HUES48 (cell line): Measurements from ENCODE around the gene NCAPH2.

ENCODE experiments used
- H3K27ac ChIP-seq: one replicate; pipeline ENCODE4 v1.7.0; 2013; ENCODE audit warnings: low read depth, low read length, inconsistent platforms
- H3K27me3 ChIP-seq: 2 replicates; pipeline ENCODE4 v1.6.1; 2013; ENCODE audit warnings: mild to moderate bottlenecking, low read length; ENCODE audit not compliant: control insufficient read depth, insufficient read depth
- H3K36me3 ChIP-seq: 2 replicates; pipeline ENCODE4 v1.6.1; 2013; ENCODE audit warnings: low read length; ENCODE audit not compliant: control insufficient read depth, insufficient read depth
- H3K4me1 ChIP-seq: 2 replicates; pipeline ENCODE4 v1.6.1; 2013; ENCODE audit warnings: mild to moderate bottlenecking, low read length; ENCODE audit not compliant: control insufficient read depth, insufficient read depth
- H3K4me3 ChIP-seq: 2 replicates; pipeline ENCODE4 v1.5.1; 2013; ENCODE audit warnings: mild to moderate bottlenecking, low read depth, low read length
- H3K9ac ChIP-seq: 2 replicates; pipeline ENCODE4 v1.6.1; 2013; ENCODE audit warnings: mild to moderate bottlenecking, low read depth, low read length, moderate library complexity
- H3K9me3 ChIP-seq: 2 replicates; pipeline ENCODE4 v1.6.1; 2013; ENCODE audit warnings: low read length; ENCODE audit not compliant: control insufficient read depth, insufficient read depth

The NCAPH2 gene

GRCh38 chr22:50500452-50500851 lies 7.6 kb upstream of the NCAPH2 start:
- H3K27me3 ChIP-seq = no peaks in the 10 kb centered on the region
- peaks cover 9% of the 10 kb centered on the region for H3K36me3 ChIP-seq
- no peak overlapping the region for H3K27ac ChIP-seq
- no peaks in the 10 kb centered on the region for H3K9me3 ChIP-seq
- peaks cover 5% of the 10 kb centered on the region; the same call in 1 of the 2 replicates for H3K4me1 ChIP-seq
- H3K9ac ChIP-seq = no peak overlapping the region
- no peak overlapping the region for H3K4me3 ChIP-seq

GRCh38 chr22:50502096-50502495 lies 5.9 kb upstream of the NCAPH2 start:
- Histone ChIP-seq H3K4me1 (peaks cover 5% of the 10 kb centered on the region; the same call in 1 of the 2 replicates), H3K9ac (no peak overlapping the region), H3K4me3 (no peak overlapping the region), H3K27me3 (no peaks in the 10 kb centered on the region), H3K9me3 (no peaks in the 10 kb centered on the region), H3K27ac (no peak overlapping the region), H3K36me3 (peaks cover 16% of the 10 kb centered on the region)

DNA sequence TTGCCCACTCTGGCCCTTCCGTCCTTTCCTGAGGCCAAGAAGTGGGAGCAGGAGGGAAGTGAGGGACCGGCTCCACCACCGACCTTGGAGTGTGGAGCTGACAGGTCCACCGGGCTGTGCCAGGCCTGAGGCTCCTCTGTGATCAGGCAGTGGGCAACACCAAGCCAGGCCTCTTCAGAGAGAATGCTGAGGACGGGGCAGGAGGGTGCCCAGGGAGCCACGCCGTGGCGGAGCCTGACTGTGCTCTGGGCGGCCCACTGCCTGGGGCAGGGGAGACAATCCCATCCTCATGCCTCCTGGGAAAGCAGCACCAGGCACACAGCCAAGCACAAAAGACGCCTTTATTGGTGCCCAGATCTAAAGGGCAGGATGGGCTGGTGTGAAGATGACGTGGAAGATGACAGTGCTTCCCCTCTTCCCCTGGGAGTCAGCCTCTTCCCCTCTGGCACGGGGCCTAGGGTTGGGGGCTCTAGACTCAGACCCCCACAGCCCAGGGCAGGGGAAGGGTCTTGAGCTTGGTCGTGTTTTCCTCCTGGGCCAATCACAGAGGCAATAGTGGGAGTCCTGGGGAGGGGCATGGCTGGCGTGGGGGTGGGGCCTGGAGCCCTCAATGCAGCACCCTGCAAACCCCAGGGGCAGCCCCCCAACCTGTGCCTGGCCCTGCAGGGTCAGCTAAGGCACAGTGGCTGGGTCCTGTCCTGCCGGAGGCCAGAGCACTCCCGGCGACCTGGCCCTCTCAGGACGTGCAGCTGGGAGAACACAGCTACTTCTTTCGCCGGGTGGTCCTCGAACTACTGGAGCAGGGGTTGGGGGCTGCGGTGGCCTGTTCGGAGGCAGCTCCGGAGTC lies 5.2 kb upstream of the NCAPH2 start:
- Histone ChIP-seq H3K4me1 (peaks cover 5% of the 10 kb centered on the region; the same call in 1 of the 2 replicates), H3K9me3 (no peaks in the 10 kb centered on the region), H3K27me3 (no peaks in the 10 kb centered on the region), H3K27ac (no peak overlapping the region), H3K36me3 (peaks cover 16% of the 10 kb centered on the region), H3K4me3 (no peak overlapping the region), H3K9ac (no peak overlapping the region)

GRCh38 chr22:50503475-50504145 lies 4.4 kb upstream of the NCAPH2 start:
- Histone ChIP-seq H3K27me3 (no peaks in the 10 kb centered on the region), H3K4me1 (0 out of 2 replicates have a peak, but pooled peaks cover 3% of the 10 kb centered on the region), H3K4me3 (no peak overlapping the region), H3K9me3 (no peaks in the 10 kb centered on the region), H3K9ac (no peak overlapping the region), H3K36me3 (peaks cover 16% of the 10 kb centered on the region), H3K27ac (no peak overlapping the region)

GRCh38 chr22:50504369-50505211 lies 3.4 kb upstream of the NCAPH2 start:
- Histone ChIP-seq H3K9me3 (no peaks in the 10 kb centered on the region), H3K27ac (no peak overlapping the region), H3K9ac (no peak overlapping the region), H3K4me1 (peaks cover 5% of the 10 kb centered on the region; the same call in 1 of the 2 replicates), H3K36me3 (peaks cover 16% of the 10 kb centered on the region), H3K27me3 (no peaks in the 10 kb centered on the region), H3K4me3 (no peak overlapping the region)

DNA sequence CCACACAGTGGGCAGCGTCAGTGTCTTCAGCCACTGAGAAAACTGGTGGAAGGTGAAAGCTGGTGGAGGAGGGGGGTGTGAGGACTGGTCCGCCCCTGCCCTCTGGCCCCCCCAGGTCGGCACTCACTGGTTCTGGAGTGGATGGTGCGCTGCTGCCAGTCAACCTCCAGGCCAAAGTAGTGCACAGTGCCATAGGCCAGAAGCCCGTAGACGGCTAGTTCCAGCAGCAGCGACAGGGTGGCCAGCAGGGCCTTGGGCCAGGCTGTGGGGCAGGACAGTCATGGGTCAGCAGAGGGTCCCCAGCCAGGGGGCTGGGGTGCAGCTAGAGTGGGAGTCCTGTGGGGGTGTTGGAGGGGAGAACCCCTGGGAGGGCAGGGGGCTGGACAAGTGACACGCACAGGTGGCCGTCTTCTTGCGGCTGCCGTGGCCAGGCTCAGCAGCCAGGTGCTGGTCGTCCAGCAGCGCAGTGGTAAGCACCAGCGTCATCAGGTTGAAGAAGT lies 2.7 kb upstream of the NCAPH2 start:
- Histone ChIP-seq H3K27me3 (no peaks in the 10 kb centered on the region), H3K27ac (no peak overlapping the region), H3K36me3 (peaks cover 16% of the 10 kb centered on the region), H3K4me3 (no peak overlapping the region), H3K9me3 (no peaks in the 10 kb centered on the region), H3K4me1 (peaks cover 5% of the 10 kb centered on the region; the same call in 1 of the 2 replicates), H3K9ac (no peak overlapping the region)

DNA sequence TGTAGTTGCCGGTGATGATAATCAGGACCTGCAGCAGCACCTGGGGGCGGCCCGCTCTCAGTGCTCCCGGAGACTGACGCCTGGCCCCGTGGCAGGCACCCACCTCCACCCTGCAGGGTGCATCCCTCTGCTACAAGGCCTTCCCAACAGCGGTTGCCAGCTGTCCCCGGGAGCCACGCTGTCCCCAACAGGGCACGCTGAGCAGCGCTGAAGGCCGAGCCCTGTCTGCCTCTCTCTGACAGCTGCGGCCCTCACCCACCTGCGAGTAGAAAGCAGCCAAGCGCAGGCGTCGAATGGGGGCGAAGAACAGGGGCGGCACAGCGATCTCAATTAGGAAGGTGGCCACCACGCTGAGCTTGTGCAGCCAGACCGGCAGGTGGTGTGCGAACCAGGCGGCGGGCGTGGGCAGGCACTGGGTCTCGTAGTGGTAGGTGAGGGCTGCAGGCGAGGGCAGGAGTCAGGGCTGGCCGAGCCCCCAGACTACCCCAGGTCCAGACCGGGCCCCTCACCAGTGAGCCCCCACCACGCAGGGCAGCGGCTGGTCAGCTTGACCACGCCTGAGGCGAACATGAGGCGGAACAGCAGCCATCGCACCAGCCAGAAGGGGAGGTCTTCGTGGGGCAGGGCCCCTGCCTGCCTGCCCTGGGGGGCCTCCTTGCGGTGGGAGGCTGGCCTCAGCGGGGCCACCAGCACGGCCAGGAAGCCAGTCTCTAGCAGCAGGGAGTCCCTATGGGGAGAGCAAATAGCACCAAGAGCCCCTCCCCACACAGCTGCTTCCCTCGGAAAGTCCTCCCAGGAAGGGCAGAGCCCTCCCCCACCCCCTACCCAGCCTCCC lies 2.0 kb upstream of the NCAPH2 start:
- Histone ChIP-seq H3K36me3 (peaks cover 16% of the 10 kb centered on the region), H3K4me1 (peaks cover 5% of the 10 kb centered on the region; the same call in 1 of the 2 replicates), H3K4me3 (0 out of 2 replicates have a peak overlapping the region, but pooled peaks have one; percentile 26), H3K9me3 (no peaks in the 10 kb centered on the region), H3K27ac (no peak overlapping the region), H3K9ac (no peak overlapping the region), H3K27me3 (no peaks in the 10 kb centered on the region)

GRCh38 chr22:50506611-50507420 lies 1.2 kb upstream of the NCAPH2 start:
- H3K9ac ChIP-seq = peak overlapping the region; percentile 48
- H3K36me3 ChIP-seq = peaks cover 16% of the 10 kb centered on the region
- no peaks in the 10 kb centered on the region for H3K9me3 ChIP-seq
- H3K27me3 ChIP-seq = no peaks in the 10 kb centered on the region
- peaks cover 5% of the 10 kb centered on the region; the same call in 1 of the 2 replicates for H3K4me1 ChIP-seq
- H3K4me3 ChIP-seq = peak overlapping the region; percentile 91
- no peak overlapping the region for H3K27ac ChIP-seq

GRCh38 chr22:50507421-50507990 lies 518 bp upstream of the NCAPH2 start, which contains the start of gene LMF2:
TSS of gene LMF2 (minus strand) at chr22:50507702. CDS start at chr22:50507675, 27 bp downstream.
- Histone ChIP-seq H3K4me1 (peaks cover 5% of the 10 kb centered on the region; the same call in 1 of the 2 replicates), H3K36me3 (peaks cover 16% of the 10 kb centered on the region), H3K27ac (peak within 1 kb of the TSS; percentile 96), H3K27me3 (no peaks in the 10 kb centered on the region), H3K9ac (peak within 1 kb of the TSS; percentile 98), H3K4me3 (peak within 1 kb of the TSS; percentile 99), H3K9me3 (no peaks in the 10 kb centered on the region)
